Hepatocyte (in vitro differentiated cells): ENCODE results near the gene UXT. TPM values are rescaled to one million over a fixed set of nuclear protein-coding genes. Genes with fewer than 3 reads are reported as not detected.

Experiments
- DNase-seq: peaks from one replicate; pipeline ENCODE4 v3.0.0-alpha.2; 2016; ENCODE audit warnings: low spot score
- H2AFZ ChIP-seq: fragments of 200-600 bp; sonication (generic); 2 replicates; pipeline ENCODE4 v1.6.0; 2016; ENCODE audit warnings: antibody characterized with exemption, mild to moderate bottlenecking
- H3K27ac ChIP-seq: fragments of 200-600 bp; sonication (generic); 2 replicates; pipeline ENCODE4 v1.5.1; 2016; ENCODE audit warnings: mild to moderate bottlenecking
- H3K27me3 ChIP-seq: fragments of 200-600 bp; sonication (generic); 2 replicates; pipeline ENCODE4 v1.6.1; 2016
- H3K36me3 ChIP-seq: fragments of 200-600 bp; sonication (generic); replicated peaks from 2 replicates; pipeline ENCODE4 v1.5.1; 2016; ENCODE audit warnings: low read depth; ENCODE audit not compliant: insufficient read depth
- H3K4me1 ChIP-seq: fragments of 200-600 bp; sonication (generic); 2 replicates; pipeline ENCODE4 v1.5.1; 2016; ENCODE audit warnings: mild to moderate bottlenecking, moderate library complexity; ENCODE audit not compliant: insufficient read depth
- H3K4me2 ChIP-seq: fragments of 200-600 bp; sonication (generic); 2 replicates; pipeline ENCODE4 v1.6.0; 2016
- H3K4me3 ChIP-seq: fragments of 200-600 bp; sonication (generic); 2 replicates; pipeline ENCODE4 v1.5.1; 2016; ENCODE audit warnings: mild to moderate bottlenecking
- H3K79me2 ChIP-seq: fragments of 200-600 bp; sonication (generic); 2 replicates; pipeline ENCODE4 v1.6.0; 2017; ENCODE audit warnings: mild to moderate bottlenecking
- H3K9me2 ChIP-seq: fragments of 200-600 bp; sonication (generic); replicated peaks from 2 replicates; pipeline ENCODE4 v1.6.0; 2017; ENCODE audit warnings: mild to moderate bottlenecking; ENCODE audit not compliant: insufficient read depth
- H3K9me3 ChIP-seq: fragments of 200-600 bp; sonication (generic); 2 replicates; pipeline ENCODE4 v1.5.1; 2016; ENCODE audit warnings: low read depth, mild to moderate bottlenecking
- H4K20me1 ChIP-seq: fragments of 200-600 bp; sonication (generic); 2 replicates; pipeline ENCODE4 v1.6.0; 2016; ENCODE audit warnings: mild to moderate bottlenecking; ENCODE audit not compliant: insufficient read depth, poor library complexity, severe bottlenecking
- EZH2 ChIP-seq: fragments of 200-600 bp; sonication (generic); IDR thresholded peaks from 2 replicates; pipeline ENCODE4 v1.6.1; 2016; ENCODE audit warnings: antibody characterized with exemption, mild to moderate bottlenecking, borderline replicate concordance
- EZH2phosphoT487 ChIP-seq: fragments of 200-600 bp; sonication (generic); IDR thresholded peaks from one replicate; pipeline ENCODE4 v1.6.1; 2018; ENCODE audit warnings: antibody characterized with exemption, mild to moderate bottlenecking, low read depth, moderate library complexity; ENCODE audit not compliant: unreplicated experiment, severe bottlenecking
- WGBS: methylation state at CpG from one replicate; pipeline ENCODE4 v1.1.6; 2016; ENCODE audit warnings: low lambda C conversion rate; ENCODE audit errors: missing lambda C conversion rate; 5-methylcytosine and 5-hydroxymethylcytosine counted together
- polyA plus RNA-seq: library from polyadenylated mRNA; unstranded; fragments of >200 nt; fragmentation: Nextera tagmentation; extraction: Ambion mirVana; gene quantifications from 2 replicates; pipeline ENCODE4 v1.2.1, GENCODE V29; 2016
- total RNA-seq: library from RNA; depleted of rRNA; stranded (reverse); fragments of >200 nt; gene quantifications from 2 replicates; pipeline ENCODE4 v1.2.3, GENCODE V29; 2014
- TF ChIP-seq, protein P1 (sequence below): fragments of 200-600 bp; sonication (generic); IDR thresholded peaks from 2 replicates; pipeline ENCODE4 v1.5.1; 2016; ENCODE audit warnings: antibody characterized with exemption, mild to moderate bottlenecking; ENCODE audit not compliant: poor library complexity

UXT gene
- total and polyA plus RNA-seq, 2 experiments from 2014 or later, result 96.1 to 141 TPM

DNA sequence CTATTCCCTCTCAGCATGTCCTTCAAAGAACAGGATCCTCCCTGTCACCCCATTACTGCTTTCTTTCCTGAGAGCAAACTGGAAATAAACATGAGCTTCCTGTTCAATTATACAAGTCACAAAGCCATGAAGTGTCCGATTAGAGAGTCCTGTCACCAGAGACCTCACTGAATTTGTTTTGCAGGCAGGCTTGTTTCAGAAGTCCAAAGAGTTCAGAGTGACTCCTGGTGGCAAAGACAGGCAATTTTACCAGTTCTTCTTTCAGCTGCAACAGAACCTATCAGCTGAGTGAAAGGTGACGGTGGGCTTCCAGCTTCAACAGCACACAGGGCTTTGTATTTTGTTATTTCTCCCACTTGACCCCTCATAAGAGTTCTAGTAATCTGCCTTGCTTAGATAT, 15.1 kb downstream of the UXT start:
- Histone ChIP-seq H3K4me1 (no peaks in the 10 kb centered on the region), H3K9me3 (no peaks in the 10 kb centered on the region), H2AFZ (no peak overlapping the region), H3K4me3 (no peak overlapping the region), H3K27me3 (no peaks in the 10 kb centered on the region), H3K9me2 (no peaks in the 10 kb centered on the region), H4K20me1 (no peaks in the 10 kb centered on the region), H3K27ac (no peak overlapping the region), H3K79me2 (peaks cover 18% of the 10 kb centered on the region), H3K36me3 (no peaks in the 10 kb centered on the region), H3K4me2 (no peak overlapping the region)
- 57% methylated on average over 2 of the region's 2 CpGs for WGBS
- TF ChIP-seq EZH2phosphoT487, result no peak
- TF ChIP-seq, protein P1, sequence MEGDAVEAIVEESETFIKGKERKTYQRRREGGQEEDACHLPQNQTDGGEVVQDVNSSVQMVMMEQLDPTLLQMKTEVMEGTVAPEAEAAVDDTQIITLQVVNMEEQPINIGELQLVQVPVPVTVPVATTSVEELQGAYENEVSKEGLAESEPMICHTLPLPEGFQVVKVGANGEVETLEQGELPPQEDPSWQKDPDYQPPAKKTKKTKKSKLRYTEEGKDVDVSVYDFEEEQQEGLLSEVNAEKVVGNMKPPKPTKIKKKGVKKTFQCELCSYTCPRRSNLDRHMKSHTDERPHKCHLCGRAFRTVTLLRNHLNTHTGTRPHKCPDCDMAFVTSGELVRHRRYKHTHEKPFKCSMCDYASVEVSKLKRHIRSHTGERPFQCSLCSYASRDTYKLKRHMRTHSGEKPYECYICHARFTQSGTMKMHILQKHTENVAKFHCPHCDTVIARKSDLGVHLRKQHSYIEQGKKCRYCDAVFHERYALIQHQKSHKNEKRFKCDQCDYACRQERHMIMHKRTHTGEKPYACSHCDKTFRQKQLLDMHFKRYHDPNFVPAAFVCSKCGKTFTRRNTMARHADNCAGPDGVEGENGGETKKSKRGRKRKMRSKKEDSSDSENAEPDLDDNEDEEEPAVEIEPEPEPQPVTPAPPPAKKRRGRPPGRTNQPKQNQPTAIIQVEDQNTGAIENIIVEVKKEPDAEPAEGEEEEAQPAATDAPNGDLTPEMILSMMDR, result peak; percentile 28
- no peak for DNase-seq

DNA sequence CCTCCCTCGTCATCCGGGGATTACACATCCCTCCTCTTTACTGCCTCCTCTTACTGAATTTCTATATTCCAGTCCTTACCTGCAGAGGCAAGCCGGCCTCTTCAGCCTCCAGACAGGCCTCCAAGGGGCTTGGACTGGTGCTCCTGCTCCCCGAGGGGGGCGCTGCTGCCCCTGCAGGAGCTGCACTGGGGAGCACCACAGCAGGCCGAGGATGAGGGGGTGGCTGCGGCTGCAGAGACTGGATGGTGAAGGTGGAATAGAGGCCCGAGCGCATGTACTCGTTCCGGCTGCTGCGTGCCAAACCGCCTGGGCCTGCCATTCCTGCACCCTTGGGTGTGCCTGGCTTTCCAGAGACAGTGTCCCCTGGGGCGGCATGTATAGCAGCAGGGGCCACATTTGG, 20.2 kb downstream of the UXT start:
- no peaks in the 10 kb centered on the region for H4K20me1 ChIP-seq
- WGBS, result 83% methylated on average over 14 of the region's 14 CpGs
- no peak overlapping the region for H3K4me3 ChIP-seq

DNA sequence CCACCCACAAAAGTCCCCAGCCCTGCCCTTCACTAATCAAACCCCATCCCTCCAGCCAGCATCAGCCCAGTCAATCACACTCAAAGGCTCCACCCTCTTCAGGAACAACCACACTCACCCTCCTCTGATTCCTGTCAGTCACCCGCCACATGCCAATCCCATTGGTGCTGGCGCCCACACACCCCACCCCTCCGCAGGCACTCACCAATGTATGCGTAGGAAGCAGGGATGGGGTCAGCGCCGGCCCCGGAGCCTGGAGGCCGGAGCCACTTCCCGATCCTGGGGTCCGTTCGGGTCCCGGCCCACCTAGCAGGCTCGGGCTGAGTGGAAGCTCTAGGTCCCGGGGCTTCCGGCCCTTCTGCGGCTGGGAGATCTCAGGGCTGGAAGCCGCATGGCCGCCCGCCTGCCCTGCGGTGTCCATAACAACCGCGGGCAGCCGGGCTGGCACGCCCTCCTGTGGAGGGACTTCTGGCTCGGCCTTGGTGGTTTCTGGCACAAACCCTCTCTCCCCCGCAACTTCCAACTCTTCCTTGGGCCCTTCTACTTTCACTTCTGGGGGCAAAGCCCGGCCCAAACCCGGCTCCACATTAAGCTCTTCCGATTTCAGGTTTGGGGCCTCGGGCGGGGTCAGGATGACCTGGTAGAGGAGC, 21.3 kb downstream of the UXT start:
- no peak overlapping the region for H3K4me2 ChIP-seq

More for the DNA sequence above, 20.2 kb downstream of the UXT start:
- Histone ChIP-seq H3K36me3 (no peaks in the 10 kb centered on the region), H3K9me2 (no peaks in the 10 kb centered on the region), H3K4me2 (no peak overlapping the region), H2AFZ (no peak overlapping the region), H3K27ac (no peak overlapping the region), H3K4me1 (no peaks in the 10 kb centered on the region), H3K9me3 (no peaks in the 10 kb centered on the region), H3K27me3 (no peaks in the 10 kb centered on the region), H3K79me2 (peaks cover 9% of the 10 kb centered on the region)
- no peak for DNase-seq
- no peak for TF ChIP-seq EZH2phosphoT487
- TF ChIP-seq EZH2, result no peak
- TF ChIP-seq, protein P1, result no peak

More for the DNA sequence above, 21.3 kb downstream of the UXT start:
- no peak for DNase-seq
- 95% methylated on average over 31 of the region's 31 CpGs for WGBS
- no peaks in the 10 kb centered on the region for H3K9me3 ChIP-seq
- no peak overlapping the region for H3K4me3 ChIP-seq
- no peak overlapping the region for H2AFZ ChIP-seq
- H3K4me1 ChIP-seq, result no peaks in the 10 kb centered on the region
- H4K20me1 ChIP-seq, result no peaks in the 10 kb centered on the region
- H3K9me2 ChIP-seq, result no peaks in the 10 kb centered on the region
- TF ChIP-seq EZH2phosphoT487 (no peak), EZH2 (no peak)
- TF ChIP-seq, protein P1, result no peak
- no peak overlapping the region for H3K27ac ChIP-seq
- no peaks in the 10 kb centered on the region for H3K27me3 ChIP-seq
- H3K36me3 ChIP-seq, result no peaks in the 10 kb centered on the region
- H3K79me2 ChIP-seq, result no peaks in the 10 kb centered on the region
